SU-DHL-6 (cell line): ENCODE data around the gene PKD1L1.

Experiments used
- EZH2phosphoT487 ChIP-seq: fragments of 200-600 bp; sonication (generic), shearing (Covaris generic); conservative IDR thresholded peaks from 2 replicates; pipeline ENCODE4 v1.6.1; 2018; ENCODE audit warnings: mild to moderate bottlenecking, antibody characterized with exemption, low read length, moderate library complexity, mixed read lengths
- TF ChIP-seq, protein P1 (sequence below): fragments of 200-600 bp; sonication (generic); IDR thresholded peaks from one replicate; pipeline ENCODE4 v1.5.1; 2017; ENCODE audit warnings: antibody characterized with exemption, mild to moderate bottlenecking, low read length, moderate library complexity; ENCODE audit not compliant: insufficient read depth, poor library complexity, severe bottlenecking

DNA sequence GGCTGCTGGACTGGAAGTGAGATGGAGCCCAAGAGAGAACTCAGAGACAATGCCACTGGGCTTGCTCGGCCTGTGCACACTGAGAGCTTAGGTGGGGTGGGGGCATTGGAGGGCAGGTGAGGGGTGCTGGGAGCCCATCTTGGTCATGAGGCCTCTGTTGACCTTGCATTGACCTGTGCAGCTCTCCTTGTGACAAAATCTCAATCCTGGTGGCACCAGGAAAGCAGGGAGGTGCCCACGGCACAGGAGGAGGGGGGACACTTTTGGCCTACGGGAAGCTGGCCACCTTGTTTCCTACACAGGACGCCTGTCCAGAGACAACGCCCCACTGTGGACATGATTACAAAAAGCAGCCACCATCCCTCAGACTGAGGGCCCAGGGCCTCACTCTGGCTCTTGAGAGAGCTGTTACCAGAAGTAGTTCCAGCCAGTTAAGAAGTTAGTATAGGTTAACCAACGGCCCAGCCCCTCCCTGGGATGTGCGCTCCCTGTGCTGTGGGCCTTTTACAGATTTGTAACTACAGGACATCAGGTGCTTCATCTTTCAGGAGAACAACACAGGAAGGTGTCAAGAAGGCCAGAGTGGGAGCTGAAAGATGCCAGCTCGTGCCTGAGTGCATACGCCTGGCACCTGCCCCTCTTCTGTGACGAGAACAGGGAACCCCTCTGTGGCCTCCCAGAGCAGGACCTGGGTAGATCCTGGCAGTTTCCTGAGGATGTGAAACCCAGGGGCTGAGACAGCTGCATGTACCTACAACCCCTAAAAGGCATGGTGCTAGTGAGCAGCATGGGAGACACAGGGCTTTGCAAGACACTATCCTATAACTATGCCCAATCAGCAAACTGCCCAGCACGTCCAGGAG, 10.3 kb downstream of the PKD1L1 start:
- TF ChIP-seq, protein P1, sequence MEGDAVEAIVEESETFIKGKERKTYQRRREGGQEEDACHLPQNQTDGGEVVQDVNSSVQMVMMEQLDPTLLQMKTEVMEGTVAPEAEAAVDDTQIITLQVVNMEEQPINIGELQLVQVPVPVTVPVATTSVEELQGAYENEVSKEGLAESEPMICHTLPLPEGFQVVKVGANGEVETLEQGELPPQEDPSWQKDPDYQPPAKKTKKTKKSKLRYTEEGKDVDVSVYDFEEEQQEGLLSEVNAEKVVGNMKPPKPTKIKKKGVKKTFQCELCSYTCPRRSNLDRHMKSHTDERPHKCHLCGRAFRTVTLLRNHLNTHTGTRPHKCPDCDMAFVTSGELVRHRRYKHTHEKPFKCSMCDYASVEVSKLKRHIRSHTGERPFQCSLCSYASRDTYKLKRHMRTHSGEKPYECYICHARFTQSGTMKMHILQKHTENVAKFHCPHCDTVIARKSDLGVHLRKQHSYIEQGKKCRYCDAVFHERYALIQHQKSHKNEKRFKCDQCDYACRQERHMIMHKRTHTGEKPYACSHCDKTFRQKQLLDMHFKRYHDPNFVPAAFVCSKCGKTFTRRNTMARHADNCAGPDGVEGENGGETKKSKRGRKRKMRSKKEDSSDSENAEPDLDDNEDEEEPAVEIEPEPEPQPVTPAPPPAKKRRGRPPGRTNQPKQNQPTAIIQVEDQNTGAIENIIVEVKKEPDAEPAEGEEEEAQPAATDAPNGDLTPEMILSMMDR = no peak
- TF ChIP-seq EZH2phosphoT487 = no peak
